K562 (cell line): Measurements from ENCODE around the gene SIMC1. TPM values are rescaled to one million over a fixed set of nuclear protein-coding genes. Genes with fewer than 3 reads are reported as not detected.
"Not testable (repeated sequence)": the region's sequence is repeated elsewhere in the genome, so short reads cannot be mapped to it uniquely, and the experiment has no call there.

Source experiments
- ATAC-seq: fragments of 200-7000 bp; cut with Tn5 transposase; 3 replicates; pipeline ENCODE4 v1.9.1; 2020; ENCODE audit warnings: moderate library complexity
- BruUV-seq: library from RNA; stranded (reverse); fragments of 400-500 nt; replicated peaks from 2 replicates; lab custom pipeline; 2021; lab: Mats Ljungman, UMichigan
- CTCF ChIA-PET: fragments of 300-600 bp; formaldehyde crosslinking; extraction: SDS; loops from one replicate; lab custom pipeline; 2021; ENCODE audit warnings: low intra/inter-chr PET ratio; lab: Yijun Ruan, JAX
- POLR2A ChIA-PET: fragments of 300-600, 350-650 bp; sonication (Branson Sonifier 250); formaldehyde crosslinking; extraction: SDS; loops from one replicate; lab custom pipeline; 2021; ENCODE audit warnings: antibody characterized with exemption, inconsistent platforms; lab: Yijun Ruan, JAX
- DNase-seq, 4 experiments: peaks; one replicate each; pipeline versions ENCODE4 v3.0.0 to v3.0.0-alpha.2; 2011 to 2018; ENCODE audit warnings: low spot score in 3 of 4, mixed read lengths in 3 of 4; ENCODE audit errors: extremely low read depth in 1 of 4
- FAIRE-seq: peaks from 2 replicates; lab custom pipeline; 2011; peaks lifted over from hg19 to GRCh38; lab: Jason Lieb, UNC
- H2AFZ ChIP-seq: 2 replicates; pipeline ENCODE4 v1.6.0; 2011; ENCODE audit warnings: low read depth, low read length, control low read depth, inconsistent platforms
- H3K27ac ChIP-seq: fragments of 200-600 bp; 3 replicates; pipeline ENCODE4 v1.8.0; 2011; ENCODE audit warnings: low read depth, mild to moderate bottlenecking, control low read depth, inconsistent platforms, low read length, moderate library complexity, mixed read lengths; ENCODE audit errors: extremely low read depth
- H3K27me3 ChIP-seq, 2 experiments: fragments of 300-600 bp in 1 of 2; 2 replicates in 1 of 2; 3 replicates in 1 of 2; pipeline versions ENCODE4 v1.6.0 to v1.8.0; 2011; ENCODE audit warnings: inconsistent platforms in 2 of 2, low read length in 2 of 2, mild to moderate bottlenecking in 1 of 2, mixed read lengths in 1 of 2, moderate library complexity in 1 of 2; ENCODE audit not compliant: control insufficient read depth in 2 of 2, insufficient read depth in 2 of 2
- H3K36me3 ChIP-seq: fragments of 300-600 bp; 3 replicates; pipeline ENCODE4 v1.8.0; 2011; ENCODE audit warnings: mild to moderate bottlenecking, low read length, inconsistent platforms; ENCODE audit not compliant: control insufficient read depth, insufficient read depth
- H3K4me1 ChIP-seq, 2 experiments: fragments of 200-600 bp in 1 of 2; replicated peaks in 1 of 2; 2 replicates in 1 of 2; 3 replicates in 1 of 2; pipeline versions ENCODE4 v1.5.1 to v1.8.0; 2011; ENCODE audit warnings: inconsistent platforms in 2 of 2, low read length in 2 of 2, mild to moderate bottlenecking in 1 of 2, mixed read lengths in 1 of 2, moderate library complexity in 1 of 2; ENCODE audit not compliant: control insufficient read depth in 2 of 2, insufficient read depth in 2 of 2
- H3K4me2 ChIP-seq: 2 replicates; pipeline ENCODE4 v1.6.1; 2011; ENCODE audit warnings: low read length, control low read depth, inconsistent platforms, mixed read lengths; ENCODE audit not compliant: insufficient read depth
- H3K4me3 ChIP-seq: fragments of 200-600 bp; sonication (generic), shearing (Covaris generic); 2 replicates; pipeline ENCODE4 v1.5.1; 2016; ENCODE audit warnings: control low read depth, inconsistent platforms
- H3K79me2 ChIP-seq: fragments of 200-600 bp; 3 replicates; pipeline ENCODE4 v1.8.0; 2011; ENCODE audit warnings: low read length, inconsistent platforms; ENCODE audit not compliant: control insufficient read depth, insufficient read depth
- H3K9ac ChIP-seq, 2 experiments: 2 replicates each; pipeline versions ENCODE4 v1.6.0 to v1.6.1; 2011; ENCODE audit warnings: low read depth in 2 of 2, low read length in 2 of 2, control low read depth in 1 of 2, inconsistent platforms in 1 of 2, mild to moderate bottlenecking in 1 of 2, mixed read lengths in 1 of 2; ENCODE audit not compliant: insufficient read depth in 1 of 2
- H3K9me1 ChIP-seq: one replicate; pipeline ENCODE4 v1.6.0; 2011; ENCODE audit warnings: inconsistent platforms, mild to moderate bottlenecking, low read length, moderate library complexity; ENCODE audit not compliant: control insufficient read depth, insufficient read depth
- H3K9me3 ChIP-seq: replicated peaks from 2 replicates; pipeline ENCODE4 v1.5.1; 2011; ENCODE audit warnings: low read depth, low read length, inconsistent platforms; ENCODE audit not compliant: control insufficient read depth, insufficient read depth
- H4K20me1 ChIP-seq: replicated peaks from 2 replicates; pipeline ENCODE4 v1.6.1; 2011; ENCODE audit warnings: low read length, inconsistent platforms, mixed read lengths; ENCODE audit not compliant: control insufficient read depth, insufficient read depth
- ZBTB33 ChIP-seq: sonication (generic); formaldehyde crosslinking; IDR thresholded peaks from 2 replicates; pipeline ENCODE4 v1.8.1; 2023; ENCODE audit warnings: mild to moderate bottlenecking, missing genetic modification reagents
- WGBS: fragments of 100-300 bp; shearing (Covaris generic); methylation state at CpG from one replicate; pipeline ENCODE4 v1.1.6; 2016; ENCODE audit warnings: low coverage, mixed read lengths; ENCODE audit not compliant: insufficient coverage; ENCODE audit errors: missing lambda C conversion rate; 5-methylcytosine and 5-hydroxymethylcytosine counted together
- in situ Hi-C: fragments of 300-500 bp; cut with MboI; formaldehyde crosslinking; loops from 4 replicates; pipeline ENCODE4 v1.15.0; 2018; ENCODE audit warnings: inconsistent platforms, mixed read lengths
- intact Hi-C: fragments of 100-400 bp; cut with micrococcal nuclease; formaldehyde crosslinking; loops from 2 replicates; pipeline ENCODE4 v1.14.2; 2022
- polyA plus RNA-seq, 8 experiments: library from polyadenylated mRNA; depleted of rRNA in 4 of 8; stranded (reverse) in 5 of 8; unstranded in 3 of 8; fragments of >200 nt; fragmentation: Nextera tagmentation in 2 of 8; fragmentation: Illumina TruSeq in 1 of 8; extraction: Ambion mirVana in 2 of 8; extraction: Trizol in 1 of 8; gene quantifications; 2 replicates each; pipeline versions ENCODE4 v1.2.1 to v1.2.3, GENCODE V29; 2011 to 2014; ENCODE audit warnings: inconsistent platforms in 1 of 8, missing spikeins in 1 of 8
- total RNA-seq, 7 experiments: library from RNA; depleted of rRNA in 6 of 7; stranded (reverse); fragments of >200 nt in 6 of 7; fragmentation: Illumina TruSeq in 2 of 7; extraction: Trizol in 2 of 7; gene quantifications; 2 replicates each; pipeline versions ENCODE4 v1.2.1 to v1.2.3, GENCODE V29; 2011 to 2021; ENCODE audit warnings: low replicate concordance in 1 of 7

Gene SIMC1
- total and polyA plus RNA-seq, 9 of the 15 experiments (the other 6 are each of a cell fraction or from before 2014, with no cell fraction given), result 7.2 to 36.3 (median 14.7) TPM

GRCh38 chr5:176198991-176199733 lies 39.1 kb upstream of the SIMC1 start:
- DNase-seq, POLR2A ChIA-PET, intact Hi-C loops, H3K9me1 ChIP-seq, H3K79me2 ChIP-seq, FAIRE-seq, H3K9ac ChIP-seq, H3K4me3 ChIP-seq, in situ Hi-C loops, BruUV-seq, H2AFZ ChIP-seq, H3K4me2 ChIP-seq, H3K9me3 ChIP-seq, H3K36me3 ChIP-seq, H3K27me3 ChIP-seq, H4K20me1 ChIP-seq, H3K27ac ChIP-seq, ATAC-seq, CTCF ChIA-PET: not testable (repeated sequence)
- peak; percentile 72; the same call in 1 of the 2 replicates for TF ChIP-seq ZBTB33 (CRISPR knock-in tag)
- WGBS, result 89% methylated on average over 16 of the region's 72 CpGs
- H3K4me1 ChIP-seq, result peaks cover 4 to 27% of the 10 kb centered on the region in 2 experiments; a peak in 4 of 5 replicates

GRCh38 chr5:176199803-176200399 lies 38.3 kb upstream of the SIMC1 start:
- H3K4me3 ChIP-seq, CTCF ChIA-PET: not testable (repeated sequence)

More at GRCh38 chr5:176199803-176200399, 38.3 kb upstream of the SIMC1 start:
- H3K27ac ChIP-seq, H3K27me3 ChIP-seq, H4K20me1 ChIP-seq, H3K36me3 ChIP-seq, POLR2A ChIA-PET, H3K79me2 ChIP-seq, intact Hi-C loops, H3K4me2 ChIP-seq, H3K9ac ChIP-seq, BruUV-seq, DNase-seq, H3K9me1 ChIP-seq, FAIRE-seq, ATAC-seq, H3K9me3 ChIP-seq, H2AFZ ChIP-seq: not testable (repeated sequence)
- in situ Hi-C loops, result loop anchor here (5.0 kb wide), 1 partner anchor 1737 kb away; no protein-coding TSS in a partner anchor
- WGBS, result 24% methylated on average over 3 of the region's 9 CpGs
- H3K4me1 ChIP-seq, result peaks cover 4 to 27% of the 10 kb centered on the region in 2 experiments; a peak in 4 of 5 replicates
